T-helper 2 cell treated with Interferon-gamma antibody and Interleukin-4, amounts not matched to agents 5 μg/mL and 100 μg/mL, for 36 hours (primary cell): ENCODE measurements around the gene JAG2.

Experiments used
- DNase-seq: peaks from one replicate; pipeline ENCODE4 v3.0.0; 2021; ENCODE audit warnings: low spot score
- H3K27ac Mint-ChIP-seq: one replicate; pipeline ENCODE4 v1.8.0; 2021; ENCODE audit warnings: mild to moderate bottlenecking, mixed read lengths
- H3K27me3 Mint-ChIP-seq: one replicate; pipeline ENCODE4 v1.8.0; 2021; ENCODE audit warnings: low read depth, mixed read lengths
- H3K36me3 Mint-ChIP-seq: one replicate; pipeline ENCODE4 v1.8.0; 2021; ENCODE audit warnings: low read depth, mixed read lengths
- H3K4me1 Mint-ChIP-seq: one replicate; pipeline ENCODE4 v1.8.0; 2021; ENCODE audit warnings: low read depth, mixed read lengths
- H3K4me3 Mint-ChIP-seq: one replicate; pipeline ENCODE4 v1.8.0; 2022; ENCODE audit warnings: mild to moderate bottlenecking, moderate library complexity, mixed read lengths
- H3K9me3 Mint-ChIP-seq: one replicate; pipeline ENCODE4 v1.8.0; 2021; ENCODE audit warnings: mixed read lengths

JAG2 gene

GRCh38 chr14:105159344-105159743 lies 9.2 kb downstream of the JAG2 start:
- Mint-ChIP-seq H3K27me3 (no peaks in the 10 kb centered on the region), H3K4me3 (no peak overlapping the region), H3K9me3 (no peaks in the 10 kb centered on the region), H3K4me1 (no peaks in the 10 kb centered on the region), H3K36me3 (no peaks in the 10 kb centered on the region), H3K27ac (no peak overlapping the region)
- no peak for DNase-seq

DNA sequence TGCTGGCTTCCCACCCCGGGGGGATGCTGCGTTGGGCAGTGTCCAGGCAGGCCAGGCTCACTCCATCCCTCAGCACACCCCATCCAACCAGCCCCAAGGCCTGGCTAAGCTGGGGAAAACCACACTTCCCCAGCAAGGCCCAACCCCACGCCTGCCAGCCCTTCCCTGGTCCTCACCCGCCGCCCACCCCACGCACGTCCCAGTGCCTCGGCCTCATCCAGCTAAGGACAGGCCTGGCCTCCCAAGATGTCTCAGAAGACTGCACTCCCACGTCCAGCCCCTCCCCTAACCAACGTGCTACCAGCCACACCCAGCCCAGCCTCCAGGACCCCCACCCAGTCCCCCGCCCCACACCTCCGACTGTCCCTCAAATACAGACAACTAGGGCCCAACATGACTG lies 9.8 kb downstream of the JAG2 start:
- no peaks in the 10 kb centered on the region for H3K9me3 Mint-ChIP-seq
- H3K27me3 Mint-ChIP-seq, result no peaks in the 10 kb centered on the region
- no peaks in the 10 kb centered on the region for H3K36me3 Mint-ChIP-seq
- DNase-seq, result no peak
- H3K4me3 Mint-ChIP-seq, result no peak overlapping the region
- no peaks in the 10 kb centered on the region for H3K4me1 Mint-ChIP-seq
- no peak overlapping the region for H3K27ac Mint-ChIP-seq

DNA sequence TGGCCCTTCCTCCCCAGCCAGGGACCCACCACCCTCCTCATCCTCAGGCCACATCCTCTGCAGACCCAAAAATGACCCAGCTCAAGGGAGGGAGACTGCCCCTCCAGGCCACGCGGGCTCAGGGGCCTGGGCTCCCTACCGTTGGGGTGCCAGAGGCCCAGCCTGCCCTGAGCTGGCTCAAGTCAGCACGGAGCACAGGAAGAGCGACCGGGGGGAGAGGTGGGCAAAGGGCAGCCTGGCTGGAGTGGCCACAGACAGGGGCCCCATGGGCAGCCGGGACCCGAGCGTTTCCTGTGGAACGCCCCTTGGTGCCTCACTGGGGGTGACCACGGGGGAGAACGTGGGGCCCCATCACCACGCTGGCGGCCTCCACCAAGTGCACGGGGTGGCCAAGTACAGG lies 10.7 kb downstream of the JAG2 start:
- H3K36me3 Mint-ChIP-seq, result no peaks in the 10 kb centered on the region
- H3K27me3 Mint-ChIP-seq, result no peaks in the 10 kb centered on the region
- no peak overlapping the region for H3K4me3 Mint-ChIP-seq
- no peak overlapping the region for H3K27ac Mint-ChIP-seq
- no peaks in the 10 kb centered on the region for H3K4me1 Mint-ChIP-seq
- no peak for DNase-seq
- H3K9me3 Mint-ChIP-seq, result no peaks in the 10 kb centered on the region

DNA sequence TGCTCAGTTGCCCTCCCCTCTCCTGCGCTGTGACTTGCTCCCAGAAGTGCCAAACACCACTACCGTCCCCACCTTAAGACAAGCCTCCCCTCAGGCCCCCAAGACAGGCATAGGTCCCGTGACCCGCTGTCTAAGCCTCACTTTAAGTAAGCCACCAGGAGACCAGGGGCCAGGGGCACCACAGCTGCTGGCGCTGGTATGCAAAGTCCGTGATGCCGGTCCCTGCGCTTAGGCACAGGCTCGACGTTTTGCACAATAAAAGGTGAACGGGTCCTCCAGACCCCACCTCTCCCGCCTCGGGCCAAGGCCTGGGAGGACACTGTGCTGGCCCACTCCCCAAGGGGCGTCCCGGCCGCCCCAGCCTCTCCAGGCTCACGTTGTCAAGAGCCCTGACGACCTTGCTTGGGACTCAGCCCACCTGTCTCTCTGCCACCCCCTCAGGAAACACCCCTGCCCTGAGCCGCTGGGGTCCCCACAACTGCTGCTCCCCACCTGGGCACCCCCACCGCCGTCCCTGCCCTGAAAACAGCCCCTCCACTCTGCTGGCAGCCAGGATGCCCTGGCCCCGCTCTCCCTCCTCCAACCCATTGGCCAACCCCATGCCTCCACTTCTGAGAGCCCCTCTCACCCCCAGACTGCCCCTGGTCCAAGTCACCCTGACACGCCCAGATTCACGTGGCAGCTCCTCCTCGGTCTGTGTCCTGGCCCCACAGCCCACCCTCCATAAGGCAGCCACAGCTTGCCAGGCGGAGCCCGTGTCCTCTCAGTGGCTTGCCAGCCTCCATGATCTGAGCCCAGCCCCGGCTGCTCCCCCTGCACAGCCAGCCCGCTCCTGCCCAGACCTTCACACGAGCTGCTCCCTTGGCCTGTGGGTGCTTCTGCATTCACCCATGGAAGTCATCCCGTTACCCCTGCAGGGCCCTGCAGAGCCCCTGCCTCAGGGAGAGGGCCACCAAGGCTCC lies 11.9 kb downstream of the JAG2 start:
- H3K4me3 Mint-ChIP-seq, result no peak overlapping the region
- H3K27ac Mint-ChIP-seq, result no peak overlapping the region
- no peak for DNase-seq
- no peaks in the 10 kb centered on the region for H3K36me3 Mint-ChIP-seq
- no peaks in the 10 kb centered on the region for H3K4me1 Mint-ChIP-seq
- H3K27me3 Mint-ChIP-seq, result no peaks in the 10 kb centered on the region
- H3K9me3 Mint-ChIP-seq, result no peaks in the 10 kb centered on the region

DNA sequence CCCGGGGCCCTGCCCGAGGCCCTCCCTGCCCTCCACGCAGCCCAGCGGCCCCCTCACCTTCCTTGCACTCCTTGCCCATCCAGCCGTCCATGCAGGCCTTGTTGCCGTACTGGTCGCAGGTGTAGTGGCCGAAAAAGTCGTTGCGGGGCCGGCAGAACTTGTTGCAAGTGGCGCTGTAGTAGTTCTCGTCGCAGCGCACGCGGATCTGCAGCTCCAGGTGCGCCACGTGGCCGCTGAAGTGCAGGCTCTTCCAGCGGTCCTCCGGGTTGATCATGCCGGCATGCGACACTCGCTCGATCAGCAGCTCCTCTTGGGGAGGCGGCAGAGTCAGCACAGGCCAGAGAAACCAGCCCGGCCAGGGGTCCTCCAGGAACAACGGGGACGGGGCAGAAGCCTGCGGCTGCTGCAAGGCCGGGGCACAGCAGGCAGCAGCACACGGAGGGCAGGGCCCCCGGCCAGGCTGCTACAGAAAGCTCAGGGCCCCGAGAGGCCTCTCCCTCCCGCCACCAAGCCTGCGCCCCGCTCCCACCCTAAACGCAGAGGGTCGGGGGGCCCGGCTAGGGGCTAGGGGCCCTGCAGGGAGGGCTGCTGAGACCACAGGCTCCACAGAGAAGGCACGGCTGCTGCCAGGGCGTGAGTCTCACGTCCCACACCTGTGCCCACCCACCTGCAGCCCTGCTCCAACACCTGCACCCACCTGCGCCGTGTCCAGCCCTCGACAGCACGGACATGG lies 12.7 kb downstream of the JAG2 start:
- Mint-ChIP-seq H3K4me3 (no peak overlapping the region), H3K4me1 (no peaks in the 10 kb centered on the region), H3K27ac (no peak overlapping the region), H3K36me3 (no peaks in the 10 kb centered on the region), H3K27me3 (no peaks in the 10 kb centered on the region), H3K9me3 (no peaks in the 10 kb centered on the region)
- no peak for DNase-seq

- Mint-ChIP-seq H3K4me1 (no peaks in the 10 kb centered on the region), H3K4me3 (no peak overlapping the region), H3K9me3 (no peaks in the 10 kb centered on the region), H3K36me3 (no peaks in the 10 kb centered on the region), H3K27me3 (no peaks in the 10 kb centered on the region), H3K27ac (no peak overlapping the region)
- no peak for DNase-seq
Measured at GRCh38 chr14:105155071-105155651, 13.4 kb downstream of the JAG2 start.

- H3K4me1 Mint-ChIP-seq, result no peaks in the 10 kb centered on the region
- no peak overlapping the region for H3K4me3 Mint-ChIP-seq
- H3K36me3 Mint-ChIP-seq, result no peaks in the 10 kb centered on the region
- no peaks in the 10 kb centered on the region for H3K9me3 Mint-ChIP-seq
- DNase-seq, result no peak
- H3K27me3 Mint-ChIP-seq, result no peaks in the 10 kb centered on the region
- no peak overlapping the region for H3K27ac Mint-ChIP-seq
Measured at GRCh38 chr14:105154476-105154871, 14.1 kb downstream of the JAG2 start.

DNA sequence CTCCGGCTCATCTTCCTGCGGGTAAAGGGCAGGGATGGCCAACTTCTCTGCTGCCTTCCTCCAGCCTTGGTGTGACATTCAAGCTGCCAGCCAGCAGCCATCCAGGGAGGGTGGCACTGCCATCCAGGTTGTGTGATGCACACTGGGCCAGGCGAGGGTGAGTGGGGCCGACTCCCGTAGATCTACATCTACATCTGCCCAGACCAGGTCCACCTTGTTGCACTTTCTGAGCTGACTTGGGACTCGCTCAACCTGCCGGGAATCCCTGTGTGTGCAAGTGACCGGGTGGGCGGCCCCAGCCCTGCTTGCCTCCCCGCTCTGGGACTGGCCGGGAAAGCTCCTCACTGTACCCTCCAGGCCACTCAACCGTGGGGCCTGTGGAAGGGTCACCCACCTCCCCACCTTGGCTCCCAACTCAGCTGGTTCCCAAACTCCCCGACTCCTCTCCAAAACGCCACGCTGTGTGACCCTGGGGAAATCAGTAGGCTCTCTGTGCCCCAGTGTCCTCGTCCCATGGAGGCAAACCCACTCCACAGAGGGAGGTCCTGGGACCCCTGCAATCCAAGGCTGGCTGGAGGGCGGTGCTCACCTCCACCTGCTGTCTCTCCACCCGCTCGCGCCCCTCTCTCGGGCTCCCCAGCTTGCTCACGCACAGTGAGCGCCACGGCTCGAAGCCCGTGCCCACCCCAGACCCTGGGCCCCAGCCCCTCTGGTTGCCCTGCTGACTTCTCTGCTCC lies 14.7 kb downstream of the JAG2 start:
- no peaks in the 10 kb centered on the region for H3K4me1 Mint-ChIP-seq

DNA sequence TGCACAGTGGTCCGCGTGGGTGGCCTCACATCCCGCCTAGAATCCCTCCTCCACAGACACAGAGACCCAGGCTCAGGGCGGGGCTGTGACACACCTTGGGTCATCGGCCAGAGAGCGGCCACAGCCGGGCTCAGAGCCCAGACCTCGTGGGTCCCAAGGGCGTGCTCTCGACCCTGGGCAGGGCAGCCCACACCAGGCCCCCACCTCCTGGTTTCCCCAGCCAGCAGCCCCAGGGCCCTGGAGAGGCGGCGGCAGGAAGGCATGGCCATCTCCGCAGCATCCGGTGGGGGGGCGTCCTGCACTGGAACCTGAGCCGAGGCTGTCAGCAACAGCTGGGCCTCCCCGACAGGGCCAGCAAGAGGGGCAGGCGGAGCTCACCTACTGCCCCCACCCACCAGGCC lies 15.2 kb downstream of the JAG2 start:
- Mint-ChIP-seq H3K9me3 (no peaks in the 10 kb centered on the region), H3K27me3 (no peaks in the 10 kb centered on the region), H3K27ac (no peak overlapping the region), H3K4me1 (no peaks in the 10 kb centered on the region), H3K4me3 (no peak overlapping the region), H3K36me3 (no peaks in the 10 kb centered on the region)
- DNase-seq, result no peak

More for the DNA sequence above, 14.7 kb downstream of the JAG2 start:
- H3K36me3 Mint-ChIP-seq, result no peaks in the 10 kb centered on the region
- no peaks in the 10 kb centered on the region for H3K27me3 Mint-ChIP-seq
- H3K4me3 Mint-ChIP-seq, result no peak overlapping the region
- no peak overlapping the region for H3K27ac Mint-ChIP-seq
- no peak for DNase-seq
- H3K9me3 Mint-ChIP-seq, result no peaks in the 10 kb centered on the region

DNA sequence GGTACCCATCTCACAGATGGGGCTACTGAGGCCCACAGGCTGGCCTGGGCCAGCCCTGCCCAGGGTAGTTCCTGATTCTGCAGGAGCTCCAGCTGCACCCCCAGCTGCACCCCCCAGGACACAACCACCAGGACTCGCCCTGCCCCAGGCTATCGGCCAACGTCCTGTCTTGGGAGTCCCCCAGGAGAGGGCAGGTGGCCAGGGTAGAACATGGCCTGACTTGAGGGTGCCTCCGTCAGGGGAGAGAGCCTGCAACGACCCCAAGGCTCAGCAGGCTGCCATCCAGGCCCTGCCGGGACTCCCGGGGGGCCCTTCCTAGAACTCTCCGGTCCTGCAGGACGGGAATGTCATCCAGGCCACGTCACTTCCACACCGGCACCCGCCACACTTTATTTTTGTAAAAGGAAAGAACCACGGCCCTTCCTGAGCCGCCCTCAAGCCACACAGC lies 15.8 kb downstream of the JAG2 start:
- Mint-ChIP-seq H3K4me3 (no peak overlapping the region), H3K27ac (no peak overlapping the region), H3K27me3 (no peaks in the 10 kb centered on the region), H3K4me1 (no peaks in the 10 kb centered on the region), H3K36me3 (no peaks in the 10 kb centered on the region), H3K9me3 (no peaks in the 10 kb centered on the region)
- DNase-seq, result no peak

- Mint-ChIP-seq H3K27ac (no peak overlapping the region), H3K9me3 (no peaks in the 10 kb centered on the region), H3K4me3 (no peak overlapping the region), H3K27me3 (no peaks in the 10 kb centered on the region), H3K36me3 (no peaks in the 10 kb centered on the region), H3K4me1 (no peaks in the 10 kb centered on the region)
- DNase-seq, result no peak
Measured at GRCh38 chr14:105151838-105152793, 16.5 kb downstream of the JAG2 start.

GRCh38 chr14:105151084-105151837 lies 17.3 kb downstream of the JAG2 start:
- no peaks in the 10 kb centered on the region for H3K27me3 Mint-ChIP-seq
- no peak overlapping the region for H3K27ac Mint-ChIP-seq
- no peak for DNase-seq
- no peaks in the 10 kb centered on the region for H3K36me3 Mint-ChIP-seq
- no peaks in the 10 kb centered on the region for H3K9me3 Mint-ChIP-seq
- H3K4me1 Mint-ChIP-seq, result no peaks in the 10 kb centered on the region
- H3K4me3 Mint-ChIP-seq, result no peak overlapping the region
